Measurements from ENCODE around the gene LDLRAD3.

LDLRAD3 gene

DNA sequence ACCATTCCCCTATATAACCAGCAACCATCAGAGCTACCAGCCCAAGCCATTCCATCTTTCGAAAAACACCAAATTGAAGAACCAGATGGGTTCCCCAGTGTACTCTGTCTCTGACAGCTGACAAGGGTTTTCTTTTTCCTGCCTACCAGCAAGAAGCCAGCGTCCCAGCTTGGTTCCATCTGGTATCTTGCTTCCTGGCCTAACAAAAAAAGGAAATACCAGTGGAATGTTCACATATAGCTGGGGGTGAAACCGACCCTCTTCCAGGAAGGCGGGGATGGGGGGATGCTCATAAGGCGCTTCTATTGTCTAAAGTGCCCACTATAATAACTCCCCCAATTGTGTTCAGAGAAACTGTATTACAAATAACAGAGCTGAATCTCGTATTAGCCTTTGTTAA lies 172.3 kb downstream of the LDLRAD3 start:
- H3K36me3 ChIP-seq (ENCODE audit: insufficient read depth, low read depth, low read length) = peaks cover 21% of the 10 kb centered on the region; the same call in 1 of the 2 replicates
- H3K4me3 ChIP-seq (ENCODE audit: low read length) = no peak overlapping the region
- no peak overlapping the region for H3K9ac ChIP-seq (ENCODE audit: low read depth, low read length)
- H3K4me1 ChIP-seq (ENCODE audit: insufficient read depth, low read length) = peaks cover 3% of the 10 kb centered on the region; the same call in 1 of the 2 replicates
- no peak overlapping the region for H3K27ac ChIP-seq (ENCODE audit: low read length)
- H3K9me3 ChIP-seq (ENCODE audit: insufficient read depth, low read depth, low read length) = peaks cover 16% of the 10 kb centered on the region; the same call in 1 of the 2 replicates
- no peaks in the 10 kb centered on the region for H3K27me3 ChIP-seq (ENCODE audit: insufficient read depth, low read length)

GRCh38 chr11:36118084-36118483 lies 174.2 kb downstream of the LDLRAD3 start:
- peaks cover 17% of the 10 kb centered on the region; the same call in 1 of the 2 replicates for H3K36me3 ChIP-seq (ENCODE audit: insufficient read depth, low read depth, low read length)
- no peaks in the 10 kb centered on the region for H3K27me3 ChIP-seq (ENCODE audit: insufficient read depth, low read length)
- H3K9me3 ChIP-seq (ENCODE audit: insufficient read depth, low read depth, low read length) = peaks cover 11% of the 10 kb centered on the region; the same call in 1 of the 2 replicates
- no peak overlapping the region for H3K4me3 ChIP-seq (ENCODE audit: low read length)
- H3K4me1 ChIP-seq (ENCODE audit: insufficient read depth, low read length) = no peaks in the 10 kb centered on the region
- no peak overlapping the region for H3K9ac ChIP-seq (ENCODE audit: low read depth, low read length)
- no peak overlapping the region for H3K27ac ChIP-seq (ENCODE audit: low read length)

DNA sequence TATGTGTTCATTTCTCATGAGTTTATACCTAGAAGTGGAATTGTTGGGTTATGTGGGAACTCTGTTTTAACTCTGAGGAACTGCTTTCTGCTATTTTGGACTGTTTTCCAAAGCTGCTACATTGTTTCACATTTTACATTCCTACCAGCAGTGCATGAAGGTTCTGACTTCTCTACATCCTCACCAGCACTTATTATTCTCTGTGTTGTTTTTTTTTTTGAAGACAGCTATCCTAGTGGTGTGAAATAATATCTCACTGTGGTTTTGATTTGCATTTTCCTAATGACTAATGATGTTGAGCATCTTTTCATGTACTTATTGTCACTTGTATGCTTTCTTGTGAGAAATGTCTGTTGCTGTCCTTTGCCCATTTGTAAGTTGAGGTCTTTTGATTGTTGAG lies 175.4 kb downstream of the LDLRAD3 start:
- no peak overlapping the region for H3K4me3 ChIP-seq (ENCODE audit: low read length)
- H3K9ac ChIP-seq (ENCODE audit: low read depth, low read length) = no peak overlapping the region
- no peaks in the 10 kb centered on the region for H3K27me3 ChIP-seq (ENCODE audit: insufficient read depth, low read length)
- no peaks in the 10 kb centered on the region for H3K4me1 ChIP-seq (ENCODE audit: insufficient read depth, low read length)
- no peak overlapping the region for H3K27ac ChIP-seq (ENCODE audit: low read length)
- no peaks in the 10 kb centered on the region for H3K9me3 ChIP-seq (ENCODE audit: insufficient read depth, low read depth, low read length)
- peaks cover 12% of the 10 kb centered on the region; the same call in 1 of the 2 replicates for H3K36me3 ChIP-seq (ENCODE audit: insufficient read depth, low read depth, low read length)

- no peaks in the 10 kb centered on the region for H3K36me3 ChIP-seq (ENCODE audit: insufficient read depth, low read depth, low read length)
These were observed 177.2 kb downstream of the LDLRAD3 start for GRCh38 chr11:36121054-36121453.

DNA sequence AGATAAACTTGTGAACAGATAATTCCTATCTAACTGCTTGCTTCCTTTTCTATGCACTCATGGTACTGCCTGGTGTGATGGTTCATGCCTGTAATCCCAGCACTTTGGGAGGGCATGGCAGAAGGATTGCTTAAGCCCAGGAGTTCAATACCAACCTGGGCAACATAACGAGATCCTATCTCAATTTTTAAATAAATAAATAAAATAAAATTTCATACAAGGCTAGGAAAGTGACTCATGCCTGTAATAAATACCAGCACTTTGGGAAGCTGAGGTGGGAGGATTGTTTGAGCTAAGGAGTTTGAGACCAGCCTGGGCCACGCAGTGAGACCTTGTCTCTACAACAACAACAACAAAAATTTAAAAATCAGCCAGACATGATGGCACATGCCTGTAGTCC lies 178.8 kb downstream of the LDLRAD3 start:
- Histone ChIP-seq H3K4me3 (ENCODE audit: low read length) (no peak overlapping the region), H3K36me3 (ENCODE audit: insufficient read depth, low read depth, low read length) (no peaks in the 10 kb centered on the region), H3K27me3 (ENCODE audit: insufficient read depth, low read length) (no peaks in the 10 kb centered on the region), H3K9ac (ENCODE audit: low read depth, low read length) (no peak overlapping the region), H3K4me1 (ENCODE audit: insufficient read depth, low read length) (peaks cover 8% of the 10 kb centered on the region; the same call in 1 of the 2 replicates), H3K27ac (ENCODE audit: low read length) (no peak overlapping the region), H3K9me3 (ENCODE audit: insufficient read depth, low read depth, low read length) (no peaks in the 10 kb centered on the region)

More at GRCh38 chr11:36121054-36121453, 177.2 kb downstream of the LDLRAD3 start:
- Histone ChIP-seq H3K9ac (ENCODE audit: low read depth, low read length) (no peak overlapping the region), H3K27me3 (ENCODE audit: insufficient read depth, low read length) (no peaks in the 10 kb centered on the region), H3K4me3 (ENCODE audit: low read length) (no peak overlapping the region), H3K27ac (ENCODE audit: low read length) (no peak overlapping the region), H3K4me1 (ENCODE audit: insufficient read depth, low read length) (no peaks in the 10 kb centered on the region; the same call in 1 of the 2 replicates), H3K9me3 (ENCODE audit: insufficient read depth, low read depth, low read length) (no peaks in the 10 kb centered on the region)

DNA sequence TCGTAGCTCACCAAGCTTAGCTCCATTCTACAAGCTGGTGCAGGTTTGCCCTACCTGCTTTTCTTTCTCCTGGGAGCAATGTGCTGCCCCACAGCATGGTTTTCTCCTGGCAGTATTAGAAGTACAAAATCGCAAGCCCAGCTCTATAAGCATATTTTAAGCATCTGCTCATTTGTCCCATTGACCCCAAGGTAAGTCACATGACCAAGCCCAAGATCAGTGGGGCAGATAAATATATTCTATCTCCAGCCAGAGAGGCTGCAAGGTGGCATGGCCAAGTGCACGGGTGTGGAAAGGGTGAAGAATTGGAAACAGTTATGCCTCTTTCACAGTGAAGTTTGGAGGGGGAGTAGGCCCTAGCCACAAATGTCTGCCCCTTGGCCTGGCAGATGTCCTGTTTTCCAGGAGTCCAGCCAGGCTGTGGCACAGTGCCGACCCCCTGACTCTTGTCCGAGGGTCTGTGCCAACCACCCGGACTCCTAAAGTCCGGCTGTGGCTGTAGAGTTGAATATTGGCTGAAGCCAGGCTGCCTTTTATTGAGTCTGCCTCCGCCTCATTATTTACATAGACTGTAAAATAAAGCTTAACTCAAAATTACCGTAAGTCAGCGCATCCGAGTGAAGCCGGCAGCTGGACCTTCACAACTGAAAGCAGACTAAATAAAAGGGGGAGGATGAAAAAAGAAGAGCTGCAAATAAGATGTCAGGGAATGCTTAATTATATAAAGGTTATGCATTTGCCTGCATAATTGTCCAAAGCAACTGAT lies 179.7 kb downstream of the LDLRAD3 start:
- H3K36me3 ChIP-seq (ENCODE audit: insufficient read depth, low read depth, low read length) = no peaks in the 10 kb centered on the region
- H3K4me1 ChIP-seq (ENCODE audit: insufficient read depth, low read length) = peaks cover 8% of the 10 kb centered on the region; the same call in 1 of the 2 replicates
- H3K27me3 ChIP-seq (ENCODE audit: insufficient read depth, low read length) = no peaks in the 10 kb centered on the region
- no peak overlapping the region for H3K9ac ChIP-seq (ENCODE audit: low read depth, low read length)
- H3K4me3 ChIP-seq (ENCODE audit: low read length) = no peak overlapping the region
- H3K9me3 ChIP-seq (ENCODE audit: insufficient read depth, low read depth, low read length) = no peaks in the 10 kb centered on the region
- no peak overlapping the region for H3K27ac ChIP-seq (ENCODE audit: low read length)

- no peaks in the 10 kb centered on the region for H3K27me3 ChIP-seq (ENCODE audit: insufficient read depth, low read length)
- H3K9ac ChIP-seq (ENCODE audit: low read depth, low read length) = 0 out of 2 replicates have a peak overlapping the region, but pooled peaks have one; percentile 4
- no peak overlapping the region for H3K27ac ChIP-seq (ENCODE audit: low read length)
These were observed 182.8 kb downstream of the LDLRAD3 start for GRCh38 chr11:36126678-36127077.

GRCh38 chr11:36127550-36127949 lies 183.7 kb downstream of the LDLRAD3 start:
- H3K9me3 ChIP-seq (ENCODE audit: insufficient read depth, low read depth, low read length) = no peaks in the 10 kb centered on the region
- no peaks in the 10 kb centered on the region for H3K27me3 ChIP-seq (ENCODE audit: insufficient read depth, low read length)
- H3K27ac ChIP-seq (ENCODE audit: low read length) = no peak overlapping the region
- peaks cover 11% of the 10 kb centered on the region; the same call in 1 of the 2 replicates for H3K4me1 ChIP-seq (ENCODE audit: insufficient read depth, low read length)
- no peak overlapping the region for H3K4me3 ChIP-seq (ENCODE audit: low read length)
- no peak overlapping the region for H3K9ac ChIP-seq (ENCODE audit: low read depth, low read length)
- H3K36me3 ChIP-seq (ENCODE audit: insufficient read depth, low read depth, low read length) = no peaks in the 10 kb centered on the region

More at GRCh38 chr11:36126678-36127077, 182.8 kb downstream of the LDLRAD3 start:
- Histone ChIP-seq H3K4me1 (ENCODE audit: insufficient read depth, low read length) (peaks cover 11% of the 10 kb centered on the region; the same call in 1 of the 2 replicates), H3K4me3 (ENCODE audit: low read length) (no peak overlapping the region), H3K36me3 (ENCODE audit: insufficient read depth, low read depth, low read length) (no peaks in the 10 kb centered on the region), H3K9me3 (ENCODE audit: insufficient read depth, low read depth, low read length) (no peaks in the 10 kb centered on the region)

GRCh38 chr11:36129955-36130354 lies 186.1 kb downstream of the LDLRAD3 start:
- H3K36me3 ChIP-seq (ENCODE audit: insufficient read depth, low read depth, low read length) = no peaks in the 10 kb centered on the region
- H3K27ac ChIP-seq (ENCODE audit: low read length) = no peak overlapping the region
- no peaks in the 10 kb centered on the region for H3K9me3 ChIP-seq (ENCODE audit: insufficient read depth, low read depth, low read length)
- H3K4me1 ChIP-seq (ENCODE audit: insufficient read depth, low read length) = peaks cover 11% of the 10 kb centered on the region; the same call in 1 of the 2 replicates
- no peaks in the 10 kb centered on the region for H3K27me3 ChIP-seq (ENCODE audit: insufficient read depth, low read length)
- H3K4me3 ChIP-seq (ENCODE audit: low read length) = no peak overlapping the region
- no peak overlapping the region for H3K9ac ChIP-seq (ENCODE audit: low read depth, low read length)

GRCh38 chr11:36130401-36130800 lies 186.5 kb downstream of the LDLRAD3 start:
- H3K36me3 ChIP-seq (ENCODE audit: insufficient read depth, low read depth, low read length) = no peaks in the 10 kb centered on the region
- H3K9ac ChIP-seq (ENCODE audit: low read depth, low read length) = no peak overlapping the region
- no peak overlapping the region for H3K27ac ChIP-seq (ENCODE audit: low read length)
- peaks cover 11% of the 10 kb centered on the region; the same call in 1 of the 2 replicates for H3K4me1 ChIP-seq (ENCODE audit: insufficient read depth, low read length)
- H3K9me3 ChIP-seq (ENCODE audit: insufficient read depth, low read depth, low read length) = no peaks in the 10 kb centered on the region
- H3K27me3 ChIP-seq (ENCODE audit: insufficient read depth, low read length) = no peaks in the 10 kb centered on the region
- H3K4me3 ChIP-seq (ENCODE audit: low read length) = no peak overlapping the region

GRCh38 chr11:36131721-36132397 lies 188.0 kb downstream of the LDLRAD3 start:
- H3K27ac ChIP-seq (ENCODE audit: low read length) = no peak overlapping the region

More at GRCh38 chr11:36131721-36132397, 188.0 kb downstream of the LDLRAD3 start:
- no peaks in the 10 kb centered on the region for H3K9me3 ChIP-seq (ENCODE audit: insufficient read depth, low read depth, low read length)
- H3K9ac ChIP-seq (ENCODE audit: low read depth, low read length) = no peak overlapping the region
- no peak overlapping the region for H3K4me3 ChIP-seq (ENCODE audit: low read length)
- H3K4me1 ChIP-seq (ENCODE audit: insufficient read depth, low read length) = peaks cover 3% of the 10 kb centered on the region; the same call in 1 of the 2 replicates
- H3K36me3 ChIP-seq (ENCODE audit: insufficient read depth, low read depth, low read length) = no peaks in the 10 kb centered on the region
- H3K27me3 ChIP-seq (ENCODE audit: insufficient read depth, low read length) = no peaks in the 10 kb centered on the region

Data from iPS-20b (cell line).